IMR-90 (cell line): ENCODE measurements around the gene SBF2. TPM values are rescaled to one million over a fixed set of nuclear protein-coding genes. Genes with fewer than 3 reads are reported as not detected.
"Not testable (repeated sequence)": the region's sequence is repeated elsewhere in the genome, so short reads cannot be mapped to it uniquely, and the experiment has no call there.

Experiments
- ATAC-seq: fragments of 200-7000 bp; cut with Tn5 transposase; 2 replicates; pipeline ENCODE4 v1.9.1; 2020; ENCODE audit warnings: low read depth, mild to moderate bottlenecking, moderate library complexity
- BruUV-seq: library from RNA; stranded (reverse); fragments of 400-500 nt; replicated peaks from 2 replicates; lab custom pipeline; 2021; lab: Mats Ljungman, UMichigan
- CTCF ChIA-PET: fragments of 300-600 bp; formaldehyde crosslinking; extraction: SDS; loops from one replicate; lab custom pipeline; 2021; ENCODE audit warnings: antibody characterized with exemption; lab: Yijun Ruan, JAX
- POLR2A ChIA-PET: fragments of 300-600 bp; sonication (Branson Sonifier 250); formaldehyde crosslinking; loops from one replicate; lab custom pipeline; 2022; ENCODE audit warnings: antibody characterized with exemption; ENCODE audit not compliant: unreplicated experiment; lab: Charles Lee
- DNase-seq: peaks from one replicate; pipeline ENCODE4 v3.0.0; 2013
- H2AFZ ChIP-seq: replicated peaks from 2 replicates; pipeline ENCODE3; 2013; ENCODE audit warnings: low read length, mild to moderate bottlenecking; ENCODE audit not compliant: poor library complexity
- H2AK5ac ChIP-seq: 2 replicates; pipeline ENCODE4 v1.6.1; 2013; ENCODE audit warnings: low read depth, low read length, inconsistent platforms
- H2AK9ac ChIP-seq: replicated peaks from 2 replicates; pipeline ENCODE3; 2013; ENCODE audit warnings: mild to moderate bottlenecking, low read depth, low read length, moderate library complexity; ENCODE audit not compliant: poor library complexity
- H2BK120ac ChIP-seq: 2 replicates; pipeline ENCODE4 v1.6.1; 2013; ENCODE audit warnings: low read depth, low read length, inconsistent platforms
- H2BK15ac ChIP-seq: 3 replicates; pipeline ENCODE4 v1.6.1; 2013; ENCODE audit warnings: low read depth, low read length, inconsistent platforms
- H2BK20ac ChIP-seq: 2 replicates; pipeline ENCODE4 v1.6.1; 2013; ENCODE audit warnings: low read depth, mild to moderate bottlenecking, inconsistent platforms, low read length, moderate library complexity
- H2BK5ac ChIP-seq: 2 replicates; pipeline ENCODE4 v1.6.1; 2013; ENCODE audit warnings: mild to moderate bottlenecking, low read depth, low read length, inconsistent platforms; ENCODE audit not compliant: poor library complexity, severe bottlenecking
- H3K14ac ChIP-seq: replicated peaks from 2 replicates; pipeline ENCODE4 v1.6.1; 2013; ENCODE audit warnings: low read depth, low read length, inconsistent platforms
- H3K18ac ChIP-seq: 2 replicates; pipeline ENCODE4 v1.6.1; 2013; ENCODE audit warnings: low read depth, low read length, control low read depth
- H3K23ac ChIP-seq: 2 replicates; pipeline ENCODE4 v1.6.1; 2013; ENCODE audit warnings: low read depth, low read length, inconsistent platforms
- H3K27ac ChIP-seq: 2 replicates; pipeline ENCODE4 v1.5.1; 2013; ENCODE audit warnings: mild to moderate bottlenecking, control low read depth, low read length; ENCODE audit not compliant: insufficient read depth
- H3K27me3 ChIP-seq: 2 replicates; pipeline ENCODE4 v1.6.1; 2013; ENCODE audit warnings: low read length; ENCODE audit not compliant: control insufficient read depth, insufficient read depth
- H3K36me3 ChIP-seq: 2 replicates; pipeline ENCODE4 v1.6.1; 2013; ENCODE audit warnings: low read length, mixed read lengths; ENCODE audit not compliant: control insufficient read depth, insufficient read depth
- H3K4ac ChIP-seq: 2 replicates; pipeline ENCODE4 v1.6.1; 2013; ENCODE audit warnings: low read depth, low read length, inconsistent platforms
- H3K4me1 ChIP-seq: 2 replicates; pipeline ENCODE4 v1.6.1; 2013; ENCODE audit warnings: low read length, mixed read lengths; ENCODE audit not compliant: control insufficient read depth, insufficient read depth
- H3K4me2 ChIP-seq: 2 replicates; pipeline ENCODE4 v1.6.1; 2013; ENCODE audit warnings: low read depth, mild to moderate bottlenecking, control low read depth, low read length, moderate library complexity
- H3K4me3 ChIP-seq: 2 replicates; pipeline ENCODE4 v1.5.1; 2013; ENCODE audit warnings: low read depth, mild to moderate bottlenecking, control low read depth, low read length, moderate library complexity; ENCODE audit not compliant: insufficient read depth
- H3K56ac ChIP-seq: 2 replicates; pipeline ENCODE4 v1.6.1; 2013; ENCODE audit warnings: low read length, inconsistent platforms; ENCODE audit not compliant: insufficient read depth; ENCODE audit errors: extremely low read depth
- H3K79me1 ChIP-seq, 2 experiments: 2 replicates each; pipeline ENCODE4 v1.6.1; 2013; ENCODE audit warnings: low read length in 2 of 2, inconsistent platforms in 1 of 2, low read depth in 1 of 2
- H3K9ac ChIP-seq: 2 replicates; pipeline ENCODE4 v1.6.1; 2013; ENCODE audit warnings: low read depth, low read length, control low read depth
- H3K9me1 ChIP-seq: 2 replicates; pipeline ENCODE4 v1.6.1; 2013; ENCODE audit warnings: low read length, inconsistent platforms; ENCODE audit not compliant: insufficient read depth
- H3K9me3 ChIP-seq: 2 replicates; pipeline ENCODE4 v1.6.1; 2013; ENCODE audit warnings: low read length; ENCODE audit not compliant: control insufficient read depth, insufficient read depth
- H4K20me1 ChIP-seq: 2 replicates; pipeline ENCODE4 v1.6.1; 2013; ENCODE audit warnings: low read length, inconsistent platforms; ENCODE audit not compliant: insufficient read depth
- H4K5ac ChIP-seq: 2 replicates; pipeline ENCODE4 v1.6.1; 2013; ENCODE audit warnings: mild to moderate bottlenecking, low read depth, low read length, control low read depth
- H4K8ac ChIP-seq, 2 experiments: 2 replicates each; pipeline ENCODE4 v1.6.1; 2013; ENCODE audit warnings: low read depth in 2 of 2, low read length in 2 of 2, control low read depth in 1 of 2, inconsistent platforms in 1 of 2
- H4K91ac ChIP-seq: 2 replicates; pipeline ENCODE4 v1.6.1; 2013; ENCODE audit warnings: low read depth, low read length, inconsistent platforms; ENCODE audit not compliant: insufficient read depth
- WGBS, 2 experiments: methylation state at CpG; one replicate each; pipeline versions ENCODE4 v1.1.5 to v1.1.7; 2013; ENCODE audit warnings: missing lambda C conversion rate in 2 of 2; ENCODE audit not compliant: insufficient read length in 1 of 2; ENCODE audit errors: extremely low coverage in 2 of 2; 5-methylcytosine and 5-hydroxymethylcytosine counted together
- dilution Hi-C: fragments of 300-500 bp; cut with HindIII; formaldehyde crosslinking; loops from one replicate; pipeline ENCODE4 v1.14.3; 2018; ENCODE audit warnings: low sequenced_read_pairs; ENCODE audit not compliant: unreplicated experiment
- in situ Hi-C: fragments of 300-500 bp; cut with MboI; formaldehyde crosslinking; loops from 3 replicates; pipeline ENCODE4 v1.14.3; 2019; ENCODE audit warnings: low sequenced_read_pairs, inconsistent platforms, mixed read lengths
- intact Hi-C: fragments of 100-400 bp; cut with micrococcal nuclease; formaldehyde crosslinking; loops from 2 replicates; pipeline ENCODE4 v1.10.0; 2022
- polyA plus RNA-seq, 3 experiments: library from polyadenylated mRNA; depleted of rRNA; stranded (reverse); fragments of >200 nt; gene quantifications; 2 replicates each; pipeline ENCODE4 v1.2.3, GENCODE V29; 2012; ENCODE audit warnings: low replicate concordance in 1 of 3
- total RNA-seq: library from RNA; depleted of rRNA; stranded (reverse); fragments of >200 nt; gene quantifications from 2 replicates; pipeline ENCODE4 v1.2.3, GENCODE V29; 2012

The SBF2 gene
- total and polyA plus RNA-seq, 2 of the 4 experiments (the other 2 are of a cell fraction) = 23.8 to 51.8 TPM

- H2AFZ ChIP-seq, intact Hi-C loops, H4K5ac ChIP-seq, H3K4ac ChIP-seq, H4K8ac ChIP-seq, H2AK9ac ChIP-seq, H3K4me1 ChIP-seq, H3K9ac ChIP-seq, H3K4me2 ChIP-seq, H3K27ac ChIP-seq, H2AK5ac ChIP-seq, dilution Hi-C loops, H2BK20ac ChIP-seq, ATAC-seq, H4K91ac ChIP-seq, H4K20me1 ChIP-seq, H3K36me3 ChIP-seq, H3K14ac ChIP-seq, H3K4me3 ChIP-seq, H3K23ac ChIP-seq, H2BK120ac ChIP-seq, H3K18ac ChIP-seq, H3K9me3 ChIP-seq, H3K56ac ChIP-seq, in situ Hi-C loops, POLR2A ChIA-PET, BruUV-seq, H2BK15ac ChIP-seq, DNase-seq, H3K27me3 ChIP-seq, H2BK5ac ChIP-seq, H3K9me1 ChIP-seq: not testable (repeated sequence)
- CTCF ChIA-PET = interaction anchor here (0.6 kb wide), 1 partner anchor 167 kb away, joined by 3 read pairs; no protein-coding TSS in a partner anchor
- peaks cover 10 to 29% of the 10 kb centered on the region in 2 experiments; a peak in 3 of 4 replicates for H3K79me1 ChIP-seq
- WGBS, 2 experiments = 100% methylated on average over 1 of the region's 4 CpGs; no CpG with 5 or more reads in 1 of the 2 experiments
These were observed 206.1 kb downstream of the SBF2 start for GRCh38 chr11:10087923-10088225.
